Measurements from ENCODE around the gene PLD6.

- TF ChIP-seq, protein P1, sequence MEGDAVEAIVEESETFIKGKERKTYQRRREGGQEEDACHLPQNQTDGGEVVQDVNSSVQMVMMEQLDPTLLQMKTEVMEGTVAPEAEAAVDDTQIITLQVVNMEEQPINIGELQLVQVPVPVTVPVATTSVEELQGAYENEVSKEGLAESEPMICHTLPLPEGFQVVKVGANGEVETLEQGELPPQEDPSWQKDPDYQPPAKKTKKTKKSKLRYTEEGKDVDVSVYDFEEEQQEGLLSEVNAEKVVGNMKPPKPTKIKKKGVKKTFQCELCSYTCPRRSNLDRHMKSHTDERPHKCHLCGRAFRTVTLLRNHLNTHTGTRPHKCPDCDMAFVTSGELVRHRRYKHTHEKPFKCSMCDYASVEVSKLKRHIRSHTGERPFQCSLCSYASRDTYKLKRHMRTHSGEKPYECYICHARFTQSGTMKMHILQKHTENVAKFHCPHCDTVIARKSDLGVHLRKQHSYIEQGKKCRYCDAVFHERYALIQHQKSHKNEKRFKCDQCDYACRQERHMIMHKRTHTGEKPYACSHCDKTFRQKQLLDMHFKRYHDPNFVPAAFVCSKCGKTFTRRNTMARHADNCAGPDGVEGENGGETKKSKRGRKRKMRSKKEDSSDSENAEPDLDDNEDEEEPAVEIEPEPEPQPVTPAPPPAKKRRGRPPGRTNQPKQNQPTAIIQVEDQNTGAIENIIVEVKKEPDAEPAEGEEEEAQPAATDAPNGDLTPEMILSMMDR (IDR thresholded peaks at IDR 0.05): no peak
- no peak for TF ChIP-seq POLR2A (IDR thresholded peaks at IDR 0.05)
Measured at GRCh38 chr17:17191346-17191792, 14.8 kb downstream of the PLD6 start.
